Measurements from ENCODE around the gene PHETA2.
"Not testable (repeated sequence)": the region's sequence is repeated elsewhere in the genome, so short reads cannot be mapped to it uniquely, and the experiment has no call there.

Gene PHETA2

DNA sequence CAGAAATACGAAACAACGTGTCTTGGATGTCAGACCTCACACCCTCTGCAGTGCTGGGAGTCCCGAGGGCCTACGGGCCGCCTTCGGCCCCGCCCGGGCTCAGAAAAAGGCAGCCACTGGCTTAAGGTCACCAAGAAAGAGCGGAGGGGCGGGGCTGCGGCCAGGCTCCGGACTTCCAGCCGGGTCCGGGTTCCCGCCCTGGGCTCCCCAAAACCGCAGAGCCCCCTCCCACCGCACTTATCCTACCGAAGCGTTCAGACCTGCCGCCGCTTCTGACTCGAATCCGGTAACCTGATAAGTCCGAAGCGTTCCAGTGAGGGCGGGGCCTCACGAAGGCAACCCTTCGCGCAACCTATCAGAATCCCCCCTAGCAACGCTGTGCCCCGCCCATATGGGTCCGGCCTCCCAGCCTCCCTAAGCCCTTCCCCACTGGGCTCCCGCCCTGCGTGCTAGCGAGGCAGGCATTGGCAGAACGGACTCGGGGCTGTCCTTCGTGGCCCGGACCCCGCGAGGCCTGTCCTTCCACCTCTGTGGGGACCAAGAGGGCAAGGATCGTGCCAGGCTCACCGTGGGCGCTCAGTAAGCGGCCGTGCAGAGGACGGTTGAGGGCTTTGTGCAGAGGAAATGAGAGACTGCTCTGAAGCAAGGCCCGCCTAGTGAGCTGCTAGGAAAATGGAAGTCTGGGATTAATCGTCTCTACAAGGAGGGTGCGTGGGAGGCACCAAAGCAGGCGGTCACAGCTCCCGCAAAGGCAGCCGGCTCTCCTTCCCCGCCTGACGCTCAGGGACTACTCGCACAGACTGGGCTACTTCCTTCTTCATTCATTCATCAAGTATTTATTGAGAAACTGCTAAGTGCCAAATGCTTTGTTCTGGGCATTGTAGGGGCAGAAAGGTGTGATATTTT is 3.3 kb upstream of the PHETA2 start, which contains the start of gene NAGA:
NAGA (minus strand) TSS at position 296 of the 906 bp plus-strand sequence. CDS start 515 bp downstream, outside the sequence.
- DNase-seq, result peak; percentile 93

DNA sequence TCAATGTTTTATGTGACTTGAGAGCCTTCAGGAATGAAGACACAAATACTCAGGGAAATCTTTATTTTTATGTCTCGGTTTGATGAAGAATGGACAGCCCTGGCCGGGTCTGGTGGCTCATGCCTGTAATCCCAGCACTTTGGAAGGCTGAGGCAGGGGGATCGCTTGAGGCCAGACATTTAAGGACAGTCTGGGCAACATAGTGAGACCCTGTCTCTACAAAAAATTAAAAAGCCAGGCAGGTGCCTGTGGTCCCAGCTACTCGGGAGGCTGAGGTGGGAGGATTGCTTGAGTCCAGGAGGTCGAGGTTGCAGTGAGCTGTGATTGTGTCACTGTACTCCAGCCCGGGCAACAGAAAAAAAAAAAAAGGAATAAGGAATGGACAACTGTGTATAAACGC is 2.5 kb upstream of the PHETA2 start:
- not testable (repeated sequence) for DNase-seq

DNA sequence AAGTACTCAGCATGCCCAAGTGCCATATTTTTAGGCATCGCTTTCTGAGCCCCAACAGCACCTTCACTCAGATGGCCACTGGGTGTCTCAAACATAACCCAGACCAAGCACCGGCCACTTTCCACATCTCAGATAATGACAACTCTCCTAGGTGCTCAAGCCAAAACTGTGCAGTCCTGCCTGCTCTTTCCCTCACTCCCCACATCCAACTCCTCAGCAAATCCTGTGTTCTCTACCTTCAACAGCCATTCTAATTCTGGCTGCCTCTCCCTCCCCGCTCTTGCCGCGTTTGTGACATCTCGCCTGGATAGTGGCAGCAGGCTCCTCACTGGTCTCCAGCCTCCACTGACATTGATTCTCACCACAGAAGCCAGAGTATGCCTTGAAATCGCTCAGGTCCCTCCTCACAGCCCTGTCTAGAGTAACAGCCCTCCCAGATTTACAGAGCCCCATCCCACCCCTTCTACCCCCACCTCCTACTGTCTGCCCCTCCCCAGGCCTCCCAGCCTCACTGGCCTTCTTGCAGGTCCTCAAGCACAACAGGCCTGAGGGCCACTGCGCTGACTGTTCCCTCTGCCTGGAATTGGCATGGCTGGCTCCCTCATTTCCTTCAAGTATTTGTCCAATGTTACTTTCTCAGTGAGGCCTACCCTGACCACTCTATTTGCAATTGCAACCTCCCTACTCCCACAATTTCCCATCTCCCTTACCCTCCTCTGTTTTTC is 1.3 kb upstream of the PHETA2 start:
- DNase-seq, result no peak

DNA sequence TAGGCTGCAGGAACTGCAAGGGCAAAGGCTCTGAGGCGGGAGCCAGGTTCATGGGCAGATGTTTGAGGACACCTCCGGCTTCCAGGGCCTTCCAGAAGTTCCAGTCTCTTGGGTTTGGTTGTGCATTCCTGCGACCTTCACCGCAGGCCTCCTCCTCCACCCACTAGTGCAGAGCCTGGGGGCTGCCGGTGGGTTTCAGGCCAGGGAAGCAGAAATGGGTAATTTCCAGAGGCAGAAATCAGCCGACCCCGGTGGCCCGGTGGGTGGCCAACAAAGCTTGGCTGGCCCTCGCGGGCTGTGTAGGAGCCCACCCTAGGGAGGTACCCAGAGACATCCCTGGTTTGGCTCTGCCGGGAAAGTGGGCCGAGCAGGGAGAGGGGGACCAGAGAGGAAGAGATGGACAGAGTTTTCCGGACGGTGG is 417 bp upstream of the PHETA2 start:
- no peak for DNase-seq

DNA sequence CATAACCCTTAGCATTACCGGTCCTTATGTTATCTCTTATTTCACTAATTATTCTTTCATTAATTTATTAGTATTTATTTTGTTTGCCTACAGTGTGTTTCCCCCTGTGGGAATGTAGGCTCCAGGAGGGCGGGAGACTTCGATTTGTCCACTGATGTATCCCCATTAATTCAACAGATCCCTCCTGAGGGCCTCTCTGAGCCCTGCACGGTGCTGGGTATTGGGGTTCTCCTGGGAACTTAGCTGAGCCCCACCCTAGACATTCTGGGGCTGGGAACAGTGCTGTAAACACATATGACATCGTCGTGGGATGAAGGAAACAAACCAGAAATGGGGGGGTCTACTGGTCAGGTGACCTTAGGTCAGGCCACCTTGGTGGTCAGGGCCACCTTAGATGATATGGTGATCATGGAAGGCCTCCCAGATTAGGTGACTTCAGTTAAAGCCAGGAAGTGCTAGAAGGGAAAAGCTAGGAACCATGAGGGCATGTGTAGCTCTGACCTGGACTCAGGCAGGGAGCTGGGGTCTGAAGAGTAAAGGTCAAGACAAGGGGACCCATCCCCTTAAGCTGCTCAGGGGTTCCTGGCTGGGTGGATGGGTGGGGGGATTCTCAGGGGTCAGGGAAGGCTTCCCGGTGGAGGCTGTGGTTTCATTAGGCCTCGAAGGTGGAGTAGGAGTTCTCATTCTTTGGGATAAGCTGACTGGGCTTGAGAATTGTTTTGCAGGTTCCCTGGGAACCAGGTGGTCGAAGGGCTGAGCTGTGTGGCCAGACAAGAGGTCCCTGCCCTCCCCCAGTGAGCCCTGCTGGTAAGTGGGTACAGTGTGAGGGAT is 1.0 kb downstream of the PHETA2 start:
- DNase-seq, result no peak

DNA sequence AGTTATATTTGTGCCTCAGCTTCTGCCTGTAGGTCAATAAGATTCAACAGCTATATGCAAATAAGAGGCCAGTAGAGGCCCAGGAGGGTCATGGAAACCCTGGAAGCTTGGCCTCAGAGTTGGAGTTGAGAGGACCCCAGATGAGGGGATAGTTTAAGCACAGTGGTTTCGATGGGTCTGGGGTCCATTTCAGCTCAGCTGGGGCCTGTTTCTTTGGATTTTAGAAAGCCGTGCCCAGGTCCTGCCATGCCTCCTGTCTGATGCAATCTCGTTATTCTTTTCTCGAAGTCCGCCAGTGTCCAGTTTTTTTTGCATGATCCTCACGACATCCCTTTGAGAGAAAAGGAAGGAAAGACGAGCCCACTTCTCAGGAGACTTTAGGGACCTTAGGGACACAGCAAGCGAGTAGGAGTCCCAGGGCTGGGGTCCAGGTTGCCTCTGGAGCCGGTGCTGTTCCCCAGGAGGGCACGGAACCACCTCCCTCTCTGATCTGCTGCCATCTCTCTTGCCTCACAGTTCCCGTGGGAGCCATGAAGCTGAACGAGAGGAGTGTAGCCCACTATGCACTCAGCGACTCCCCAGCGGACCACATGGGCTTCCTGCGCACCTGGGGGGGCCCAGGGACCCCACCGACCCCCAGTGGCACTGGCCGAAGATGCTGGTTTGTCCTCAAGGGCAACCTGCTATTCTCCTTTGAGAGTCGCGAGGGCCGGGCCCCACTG is 2.9 kb downstream of the PHETA2 start:
- no peak for DNase-seq

DNA sequence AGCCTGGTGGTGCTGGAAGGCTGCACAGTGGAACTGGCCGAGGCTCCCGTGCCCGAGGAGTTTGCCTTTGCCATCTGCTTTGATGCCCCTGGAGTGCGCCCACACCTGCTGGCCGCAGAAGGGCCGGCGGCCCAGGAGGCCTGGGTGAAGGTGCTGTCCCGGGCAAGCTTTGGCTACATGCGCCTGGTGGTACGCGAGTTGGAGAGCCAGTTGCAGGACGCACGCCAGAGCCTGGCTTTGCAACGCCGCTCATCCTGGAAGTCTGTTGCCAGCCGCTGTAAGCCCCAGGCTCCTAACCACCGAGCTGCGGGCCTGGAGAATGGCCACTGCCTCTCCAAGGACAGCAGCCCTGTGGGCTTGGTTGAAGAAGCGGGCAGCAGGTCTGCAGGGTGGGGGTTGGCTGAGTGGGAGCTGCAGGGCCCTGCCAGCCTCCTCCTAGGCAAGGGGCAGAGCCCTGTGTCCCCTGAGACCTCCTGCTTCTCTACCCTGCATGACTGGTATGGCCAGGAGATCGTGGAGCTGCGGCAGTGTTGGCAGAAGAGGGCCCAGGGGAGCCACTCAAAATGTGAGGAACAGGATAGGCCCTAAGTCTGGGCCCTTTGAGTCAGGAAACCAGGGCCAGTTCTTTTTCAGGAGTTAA is 3.6 kb downstream of the PHETA2 start:
- no peak for DNase-seq

DNA sequence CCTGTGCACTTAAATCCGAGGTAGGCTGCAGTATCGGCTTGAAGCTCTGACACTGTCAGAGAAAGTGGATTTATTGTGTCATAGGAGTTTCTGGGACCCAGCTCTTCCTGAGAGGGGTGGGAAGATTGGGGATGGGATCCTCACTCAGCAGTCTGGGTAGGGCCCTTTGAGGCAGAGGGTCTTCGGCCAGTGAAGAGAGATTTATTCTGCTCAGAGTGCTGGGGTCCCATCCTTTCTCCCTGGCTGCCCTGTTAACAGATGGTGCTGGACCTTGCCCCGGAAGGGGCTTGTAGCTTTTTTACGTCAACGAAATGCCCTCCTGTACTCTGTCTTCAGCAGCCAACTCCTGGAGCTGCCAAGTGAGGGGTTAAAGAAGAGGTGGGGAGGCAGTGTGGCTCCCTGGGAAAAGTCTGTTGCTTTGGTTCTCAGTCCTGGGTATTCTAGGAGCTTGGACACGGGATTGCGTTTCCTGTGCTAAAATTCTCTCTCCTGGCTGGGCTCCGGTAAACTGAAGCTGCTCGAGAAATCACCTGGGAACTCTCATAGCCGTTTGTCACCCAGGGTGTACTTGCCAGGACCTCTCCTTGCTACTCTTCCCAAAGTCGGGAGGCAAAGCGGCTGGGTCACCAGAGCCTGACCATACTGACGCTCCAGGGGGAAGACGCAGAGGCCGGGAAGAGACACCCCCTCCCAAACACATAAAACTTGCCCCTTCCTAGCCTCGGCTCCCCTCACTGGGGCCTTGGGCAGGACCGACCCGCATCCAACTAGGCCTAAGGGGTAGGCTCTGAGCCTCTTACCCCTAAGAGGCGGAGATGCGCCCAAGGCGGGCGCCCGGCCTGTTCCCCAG is 4.6 kb downstream of the PHETA2 start:
- DNase-seq, result no peak

DNA sequence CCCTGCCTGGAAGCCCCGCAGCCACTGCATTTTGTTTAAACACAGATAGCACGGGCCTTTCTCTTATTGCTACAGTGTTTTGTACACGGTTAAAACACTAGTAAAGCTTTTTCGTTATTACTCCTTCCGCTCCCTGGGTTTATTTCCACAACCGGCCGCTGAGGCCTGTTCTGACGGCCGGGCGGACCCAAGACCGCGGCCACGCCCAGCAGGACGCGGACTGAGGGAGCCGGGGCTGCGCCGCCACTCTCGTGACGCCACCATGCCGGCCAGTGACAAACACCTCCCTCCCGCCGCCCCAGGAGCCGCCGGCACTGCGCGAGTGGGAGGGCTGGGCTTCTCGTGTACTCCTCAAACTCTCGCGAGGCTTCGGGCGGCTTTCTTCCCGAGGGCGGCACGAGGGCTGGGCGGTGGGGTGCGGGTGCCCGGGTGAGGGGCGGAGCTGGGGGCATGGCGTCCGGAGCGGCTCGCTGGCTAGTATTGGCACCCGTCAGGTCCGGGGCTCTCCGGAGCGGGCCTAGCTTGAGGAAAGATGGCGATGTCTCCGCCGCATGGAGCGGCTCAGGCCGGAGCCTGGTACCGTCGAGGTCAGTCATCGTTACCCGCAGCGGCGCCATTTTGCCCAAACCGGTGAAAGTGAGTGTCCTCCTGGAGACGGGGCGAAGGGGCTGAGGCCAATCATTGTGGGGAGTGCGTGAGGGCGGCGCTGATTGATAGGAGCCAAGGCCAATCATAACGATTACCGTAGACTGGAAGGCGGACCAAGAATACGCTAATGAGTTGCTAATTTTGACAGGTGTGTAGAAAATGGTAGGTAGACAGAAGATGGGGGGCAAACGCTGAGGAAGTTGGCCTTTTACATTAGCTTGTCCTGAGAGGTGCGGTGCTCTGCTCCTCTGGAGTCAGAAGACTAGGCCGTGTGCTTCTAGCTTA is 5.5 kb downstream of the PHETA2 start, which contains the start of gene SMDT1:
SMDT1 (plus strand) TSS at position 382 of the 933 bp plus-strand sequence; CDS start at position 451, 69 bp downstream.
- peak; percentile 99 for DNase-seq

DNA sequence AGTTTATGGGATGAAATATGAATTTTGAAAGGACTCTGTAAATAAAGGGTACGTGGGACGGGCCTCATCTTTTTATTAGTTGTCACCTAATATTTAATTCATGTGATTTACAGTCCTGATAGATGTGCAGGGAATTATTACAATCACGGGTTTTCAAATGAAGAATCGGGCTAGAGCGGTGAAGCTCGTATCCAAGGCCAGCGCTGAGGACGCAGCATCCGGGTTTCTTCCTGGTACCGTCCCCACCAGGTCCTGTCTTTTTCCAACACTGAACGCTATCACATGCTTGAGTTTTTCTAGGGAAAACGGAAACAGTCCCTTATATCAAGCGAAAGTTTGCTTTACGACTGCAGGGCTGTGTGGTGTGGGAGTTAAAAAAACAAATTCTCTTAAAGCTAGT is 6.2 kb downstream of the PHETA2 start:
- no peak for DNase-seq

DNA sequence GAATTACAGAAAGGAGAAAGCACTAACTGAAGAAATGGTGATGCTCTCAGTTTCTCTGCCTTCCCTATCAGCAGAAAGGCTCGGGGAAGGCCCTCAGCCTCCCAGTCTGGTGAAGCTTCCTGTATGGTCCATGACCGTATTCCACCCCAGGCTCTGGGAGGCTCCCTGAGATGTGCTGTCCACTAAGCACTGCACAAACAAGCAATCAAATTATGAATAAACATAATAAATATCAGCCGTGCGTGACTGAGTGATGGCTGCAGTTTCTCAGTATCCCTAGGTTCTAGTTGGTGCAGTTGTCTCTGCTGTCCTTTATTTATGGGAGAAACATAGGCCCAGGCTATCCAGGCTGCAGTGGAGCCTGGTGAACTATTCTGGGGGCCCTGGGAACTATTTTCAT is 9.1 kb downstream of the PHETA2 start:
- no peak for DNase-seq

DNA sequence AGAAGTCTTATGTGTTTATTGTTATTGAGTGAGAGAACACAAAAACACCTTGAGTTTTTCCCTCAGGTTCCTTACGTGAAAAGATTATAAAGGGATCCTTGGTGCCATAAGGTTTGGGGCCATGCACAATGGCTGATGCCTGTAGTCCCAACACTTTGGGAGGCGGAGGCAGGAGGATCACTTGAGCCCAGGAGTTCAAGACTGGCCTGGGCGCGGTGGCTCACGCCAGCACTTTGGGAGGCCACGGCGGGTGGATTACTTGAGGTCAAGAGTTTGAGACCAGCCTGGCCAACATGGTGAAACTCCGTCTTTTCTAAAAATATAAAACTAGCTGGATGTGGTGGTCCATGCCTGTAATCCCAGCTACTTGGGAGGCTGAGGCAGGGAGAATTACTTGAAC is 10.8 kb downstream of the PHETA2 start:
- no peak for DNase-seq

DNA sequence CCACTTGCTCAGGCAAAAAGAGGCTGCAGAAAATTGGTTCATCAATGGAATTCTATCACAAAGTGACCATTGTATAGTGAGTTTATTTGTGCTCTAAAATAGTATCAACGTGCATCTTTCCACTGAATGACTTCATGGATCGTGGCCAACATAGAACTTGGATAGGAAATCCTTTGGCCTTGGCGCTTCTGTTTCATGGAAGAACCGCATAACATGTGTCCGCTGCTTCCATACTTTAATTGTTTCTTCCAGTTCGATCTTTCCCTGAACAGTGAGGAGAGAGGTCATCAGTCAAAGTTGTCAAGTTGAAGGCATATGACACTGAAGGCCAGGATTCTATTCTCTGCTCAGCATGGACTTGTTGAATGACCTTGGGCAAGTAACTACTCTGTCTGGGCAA is 12.0 kb downstream of the PHETA2 start:
- DNase-seq, result no peak

DNA sequence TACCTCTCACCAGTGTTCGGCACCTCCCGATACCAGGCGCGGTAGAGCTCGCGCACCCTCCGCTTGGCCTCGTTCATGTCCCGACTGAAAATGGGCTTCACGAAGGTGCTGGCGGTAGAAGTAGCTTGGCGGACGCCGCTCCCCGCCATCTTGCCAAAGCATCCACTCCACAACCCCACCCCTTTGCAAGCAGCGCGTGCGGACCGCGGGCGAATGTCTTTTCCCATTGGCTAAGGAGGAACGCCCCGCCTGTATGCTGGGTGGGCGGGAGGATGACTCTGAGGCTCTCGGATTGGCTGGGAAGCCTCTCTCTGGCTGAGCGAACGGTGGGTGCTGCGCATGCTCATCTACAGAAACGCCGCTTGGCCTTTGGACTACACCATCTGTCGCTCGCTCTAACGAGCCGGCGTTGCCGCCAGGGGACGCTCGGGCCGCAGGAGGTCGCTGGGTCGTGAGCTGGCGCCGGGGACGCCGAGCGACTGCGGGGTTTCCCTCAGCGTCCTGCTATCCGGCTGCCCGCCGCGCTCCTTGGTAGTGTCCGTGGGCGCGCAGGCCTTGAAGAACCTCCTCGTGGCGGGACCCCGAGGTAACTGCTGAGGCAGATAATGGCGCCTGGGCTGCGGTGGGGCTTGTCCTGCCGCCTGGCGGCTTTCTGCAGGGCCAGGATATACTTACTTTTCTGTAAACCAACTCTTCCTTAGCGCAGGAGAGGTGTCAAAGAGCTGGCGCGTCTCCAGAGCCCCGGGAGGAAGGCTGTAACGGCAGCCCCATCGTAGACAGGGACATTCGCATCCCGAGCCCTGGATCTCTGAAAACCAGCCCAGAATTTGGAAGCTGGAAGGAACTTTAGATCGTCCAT is 16.8 kb downstream of the PHETA2 start, which contains the start of gene NDUFA6:
NDUFA6 (minus strand) TSS at position 177 of the 859 bp plus-strand sequence; CDS start at position 149, 28 bp downstream.
- peak; percentile 97 for DNase-seq

DNA sequence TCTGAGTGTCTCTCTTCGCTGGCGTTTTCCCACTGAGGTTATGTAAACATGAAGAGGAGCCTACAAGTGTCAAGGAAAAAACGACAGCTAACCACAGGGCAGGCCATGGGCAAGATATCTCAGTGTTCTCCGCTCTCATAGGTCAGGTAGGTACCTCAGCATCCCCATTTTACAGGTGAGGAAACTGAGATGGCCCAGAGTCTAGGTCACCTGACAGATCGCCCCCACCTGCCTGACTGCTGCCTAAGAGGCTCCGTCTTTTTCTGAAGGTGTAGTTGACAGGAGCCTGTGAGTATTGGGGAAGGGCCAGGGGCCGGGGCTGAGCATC is 17.4 kb downstream of the PHETA2 start:
- no peak for DNase-seq

DNA sequence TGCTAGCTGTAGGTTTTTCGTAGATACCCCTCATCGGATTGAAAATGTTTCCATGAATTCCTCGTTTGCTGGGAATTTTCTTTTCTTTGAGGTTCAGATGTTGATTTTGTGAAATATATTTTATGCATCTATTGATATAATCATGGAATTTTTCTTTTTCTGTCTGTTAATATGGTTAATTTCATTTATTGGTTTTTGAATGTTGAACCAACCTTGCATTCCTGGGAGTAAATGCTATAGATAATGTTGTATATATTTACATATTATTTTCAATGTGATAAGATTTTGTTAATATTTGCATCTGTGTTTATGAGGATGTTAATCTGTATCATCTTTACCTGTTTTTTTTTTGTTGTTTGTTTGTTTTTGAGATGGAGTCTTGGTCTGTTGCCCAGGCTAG is 27.2 kb downstream of the PHETA2 start:
- DNase-seq, result no peak

DNA sequence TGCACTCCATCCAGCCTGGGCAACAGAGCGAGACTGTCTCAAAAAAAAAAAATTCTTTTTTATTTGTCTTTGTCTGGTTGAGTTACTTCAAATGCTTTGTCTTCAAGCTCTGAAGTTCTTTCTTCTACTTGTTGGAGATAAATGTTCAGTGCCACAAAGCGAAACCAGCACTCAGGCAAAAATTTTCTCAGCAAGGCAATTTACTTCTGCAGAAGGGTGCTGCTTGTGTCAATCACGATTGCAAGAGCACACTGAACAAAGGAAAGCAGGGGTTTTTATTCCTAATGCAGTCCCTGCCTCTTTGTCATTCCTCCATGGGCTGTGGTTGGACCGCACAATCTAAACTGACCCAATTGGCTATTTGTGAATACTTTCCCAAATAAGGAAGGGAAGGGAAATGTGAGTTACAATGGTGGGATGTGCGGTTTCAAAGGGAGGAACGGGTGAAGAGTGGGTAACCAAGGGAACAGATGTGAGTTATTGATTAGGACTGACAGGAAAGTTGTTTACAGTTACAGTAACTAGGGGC is 30.3 kb downstream of the PHETA2 start:
- not testable (repeated sequence) for DNase-seq

DNA sequence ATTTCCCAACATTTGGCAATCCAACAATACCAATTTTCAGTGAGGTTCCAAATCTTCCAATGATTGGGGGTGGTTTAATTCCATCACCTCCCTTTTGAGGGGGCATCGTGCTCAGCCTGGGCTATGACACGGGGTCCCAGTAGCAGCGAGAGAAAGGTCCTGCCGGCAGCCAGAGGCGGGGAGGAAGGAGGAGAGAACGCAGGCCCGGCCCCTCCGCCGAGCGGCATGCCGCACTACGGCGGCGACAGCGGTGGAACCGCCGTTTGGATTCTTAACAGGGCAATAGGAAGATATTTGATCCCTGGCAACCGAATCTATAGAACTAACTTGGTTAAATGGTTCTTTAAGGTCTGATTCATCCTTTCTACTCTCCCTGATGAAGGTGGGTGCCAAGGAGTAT is 34.8 kb downstream of the PHETA2 start:
- no peak for DNase-seq
